PC-3 (cell line): ENCODE results near the gene TXNDC15.

Source experiments
- EZH2 ChIP-seq: fragments of 300-600 bp; sonication (generic); IDR thresholded peaks from one replicate; pipeline ENCODE4 v1.6.1; 2017; ENCODE audit warnings: antibody characterized with exemption, mild to moderate bottlenecking, low read length; ENCODE audit not compliant: unreplicated experiment
- TF ChIP-seq, protein P1 (sequence below): fragments of 300-600 bp; sonication (generic); conservative IDR thresholded peaks from 2 replicates; pipeline ENCODE4 v1.5.1; 2017; ENCODE audit warnings: antibody characterized with exemption, low read depth, mild to moderate bottlenecking, low read length

DNA sequence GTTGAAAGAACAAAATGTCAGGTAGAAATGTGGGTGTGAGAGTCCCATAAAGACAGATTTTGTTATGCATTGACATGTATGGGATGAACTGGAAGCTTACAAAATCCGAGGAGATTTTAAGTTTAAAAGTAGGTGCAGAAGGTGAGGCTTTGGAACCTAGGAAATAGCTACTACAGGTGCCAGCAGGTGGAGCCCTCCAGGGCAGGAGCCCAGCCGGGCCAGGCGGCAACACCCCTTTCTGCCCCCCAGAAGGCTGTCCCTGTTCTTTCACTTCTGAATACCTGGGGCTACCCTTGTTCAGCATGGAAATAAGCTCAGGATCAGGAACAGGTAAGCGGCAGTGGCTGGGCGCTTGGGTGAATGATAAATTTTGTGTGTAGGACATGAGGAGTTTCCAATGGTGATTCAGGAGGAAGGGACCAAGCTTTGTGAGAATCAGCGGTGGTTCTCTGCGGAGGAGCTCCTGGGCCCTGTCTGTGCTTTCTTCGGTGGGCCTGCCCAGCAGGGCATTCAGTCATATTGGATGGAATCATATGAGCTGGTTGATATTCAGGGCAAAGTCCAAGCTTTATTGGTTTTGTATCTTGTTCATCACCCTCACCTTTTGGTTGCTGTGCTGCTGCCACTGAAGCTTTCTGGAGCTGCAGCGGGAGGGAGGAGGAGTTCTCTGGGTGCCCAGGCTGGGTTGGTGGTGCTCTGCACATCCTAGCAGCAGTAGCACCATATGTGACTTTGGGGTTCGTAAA, 43.1 kb downstream of the TXNDC15 start:
- TF ChIP-seq, protein P1, sequence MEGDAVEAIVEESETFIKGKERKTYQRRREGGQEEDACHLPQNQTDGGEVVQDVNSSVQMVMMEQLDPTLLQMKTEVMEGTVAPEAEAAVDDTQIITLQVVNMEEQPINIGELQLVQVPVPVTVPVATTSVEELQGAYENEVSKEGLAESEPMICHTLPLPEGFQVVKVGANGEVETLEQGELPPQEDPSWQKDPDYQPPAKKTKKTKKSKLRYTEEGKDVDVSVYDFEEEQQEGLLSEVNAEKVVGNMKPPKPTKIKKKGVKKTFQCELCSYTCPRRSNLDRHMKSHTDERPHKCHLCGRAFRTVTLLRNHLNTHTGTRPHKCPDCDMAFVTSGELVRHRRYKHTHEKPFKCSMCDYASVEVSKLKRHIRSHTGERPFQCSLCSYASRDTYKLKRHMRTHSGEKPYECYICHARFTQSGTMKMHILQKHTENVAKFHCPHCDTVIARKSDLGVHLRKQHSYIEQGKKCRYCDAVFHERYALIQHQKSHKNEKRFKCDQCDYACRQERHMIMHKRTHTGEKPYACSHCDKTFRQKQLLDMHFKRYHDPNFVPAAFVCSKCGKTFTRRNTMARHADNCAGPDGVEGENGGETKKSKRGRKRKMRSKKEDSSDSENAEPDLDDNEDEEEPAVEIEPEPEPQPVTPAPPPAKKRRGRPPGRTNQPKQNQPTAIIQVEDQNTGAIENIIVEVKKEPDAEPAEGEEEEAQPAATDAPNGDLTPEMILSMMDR, result peak; percentile 60
- no peak for TF ChIP-seq EZH2
